ENCODE results near the gene SLC39A11.

The SLC39A11 gene

DNA sequence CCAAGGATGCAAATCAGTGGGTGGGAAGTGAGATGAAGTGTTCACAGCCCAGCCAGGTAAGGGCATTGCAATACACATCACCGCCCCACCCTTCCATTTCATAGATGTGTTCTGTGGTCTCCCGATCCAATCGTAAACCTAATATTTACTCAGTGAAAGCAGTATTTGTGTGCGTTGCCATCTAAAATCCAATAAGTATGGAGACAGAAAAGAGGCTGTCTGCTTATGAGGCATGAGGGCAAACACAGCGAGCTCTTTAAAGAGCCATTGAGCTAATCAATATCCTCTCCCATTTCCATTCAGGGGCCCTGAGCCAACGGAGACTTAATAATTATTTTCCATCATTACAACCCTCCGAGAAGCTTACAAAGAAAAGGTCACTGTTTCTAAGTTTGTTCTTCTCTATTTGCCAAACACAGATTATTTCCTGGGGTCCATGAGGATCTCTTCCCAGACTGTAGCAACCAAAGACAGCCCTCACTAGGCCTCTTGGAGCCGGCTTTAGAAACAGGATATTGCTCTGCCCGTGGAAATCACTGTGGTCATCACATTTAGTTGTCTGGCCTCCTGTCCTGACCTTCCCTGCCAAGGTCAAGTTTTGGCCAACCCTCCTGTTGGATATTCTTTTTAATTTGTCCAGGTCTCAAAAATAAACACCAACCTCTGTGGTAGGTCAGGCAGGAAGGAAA is 120.1 kb downstream of the SLC39A11 start:
- no peak for DNase-seq (ENCODE audit: low read depth in 1 of 2, low spot score in 1 of 2)

DNA sequence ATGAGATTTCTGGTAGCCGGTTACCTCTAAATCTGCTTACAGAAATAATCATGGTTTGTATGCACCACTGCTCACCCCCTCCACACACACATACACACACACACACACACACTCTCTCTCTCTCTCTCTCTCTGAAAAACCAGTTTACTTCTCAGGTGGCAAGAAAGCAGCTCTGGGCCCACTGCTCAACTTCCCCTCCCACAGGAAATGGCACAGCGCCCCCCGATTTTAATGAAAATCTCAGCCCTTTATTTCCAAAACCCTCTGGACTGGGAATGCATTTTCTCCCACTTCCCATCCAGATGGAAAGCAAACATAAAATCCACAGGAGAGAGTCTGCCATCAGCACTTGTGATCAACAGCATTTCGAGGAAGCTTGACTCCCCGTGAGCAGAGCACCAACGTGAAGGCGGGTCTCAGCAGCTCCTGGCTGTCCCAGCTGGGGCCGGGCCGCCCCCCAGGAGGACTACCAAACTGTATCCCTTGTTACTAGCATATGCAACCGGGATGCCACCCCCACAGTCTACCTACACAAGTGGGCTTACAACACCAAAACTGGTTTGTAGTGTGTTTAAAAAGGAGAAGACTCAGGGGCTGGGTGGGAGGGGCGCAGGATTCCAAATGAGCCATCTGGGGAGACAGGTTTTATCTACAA is 121.1 kb downstream of the SLC39A11 start:
- Histone ChIP-seq H3K27me3 (ENCODE audit: insufficient read depth, poor library complexity, severe bottlenecking) (no peaks in the 10 kb centered on the region), H3K4me3 (replicated peaks; ENCODE audit: insufficient read depth, low read length) (no peak overlapping the region), H3K27ac (replicated peaks) (no peak overlapping the region)
- no peak for DNase-seq (ENCODE audit: low read depth in 1 of 2, low spot score in 1 of 2)
- TF ChIP-seq, protein P1, sequence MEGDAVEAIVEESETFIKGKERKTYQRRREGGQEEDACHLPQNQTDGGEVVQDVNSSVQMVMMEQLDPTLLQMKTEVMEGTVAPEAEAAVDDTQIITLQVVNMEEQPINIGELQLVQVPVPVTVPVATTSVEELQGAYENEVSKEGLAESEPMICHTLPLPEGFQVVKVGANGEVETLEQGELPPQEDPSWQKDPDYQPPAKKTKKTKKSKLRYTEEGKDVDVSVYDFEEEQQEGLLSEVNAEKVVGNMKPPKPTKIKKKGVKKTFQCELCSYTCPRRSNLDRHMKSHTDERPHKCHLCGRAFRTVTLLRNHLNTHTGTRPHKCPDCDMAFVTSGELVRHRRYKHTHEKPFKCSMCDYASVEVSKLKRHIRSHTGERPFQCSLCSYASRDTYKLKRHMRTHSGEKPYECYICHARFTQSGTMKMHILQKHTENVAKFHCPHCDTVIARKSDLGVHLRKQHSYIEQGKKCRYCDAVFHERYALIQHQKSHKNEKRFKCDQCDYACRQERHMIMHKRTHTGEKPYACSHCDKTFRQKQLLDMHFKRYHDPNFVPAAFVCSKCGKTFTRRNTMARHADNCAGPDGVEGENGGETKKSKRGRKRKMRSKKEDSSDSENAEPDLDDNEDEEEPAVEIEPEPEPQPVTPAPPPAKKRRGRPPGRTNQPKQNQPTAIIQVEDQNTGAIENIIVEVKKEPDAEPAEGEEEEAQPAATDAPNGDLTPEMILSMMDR (IDR thresholded peaks at IDR 0.05; ENCODE audit: insufficient read depth, low read length): no peak
- no peak for TF ChIP-seq POLR2AphosphoS5 (IDR thresholded peaks at IDR 0.05; ENCODE audit: low read depth)
- TF ChIP-seq SPI1 (IDR thresholded peaks at IDR 0.05; ENCODE audit: borderline replicate concordance, low read depth): no peak
- TF ChIP-seq GABPA (IDR thresholded peaks at IDR 0.05; ENCODE audit: low read depth): no peak
- TF ChIP-seq, protein P2, sequence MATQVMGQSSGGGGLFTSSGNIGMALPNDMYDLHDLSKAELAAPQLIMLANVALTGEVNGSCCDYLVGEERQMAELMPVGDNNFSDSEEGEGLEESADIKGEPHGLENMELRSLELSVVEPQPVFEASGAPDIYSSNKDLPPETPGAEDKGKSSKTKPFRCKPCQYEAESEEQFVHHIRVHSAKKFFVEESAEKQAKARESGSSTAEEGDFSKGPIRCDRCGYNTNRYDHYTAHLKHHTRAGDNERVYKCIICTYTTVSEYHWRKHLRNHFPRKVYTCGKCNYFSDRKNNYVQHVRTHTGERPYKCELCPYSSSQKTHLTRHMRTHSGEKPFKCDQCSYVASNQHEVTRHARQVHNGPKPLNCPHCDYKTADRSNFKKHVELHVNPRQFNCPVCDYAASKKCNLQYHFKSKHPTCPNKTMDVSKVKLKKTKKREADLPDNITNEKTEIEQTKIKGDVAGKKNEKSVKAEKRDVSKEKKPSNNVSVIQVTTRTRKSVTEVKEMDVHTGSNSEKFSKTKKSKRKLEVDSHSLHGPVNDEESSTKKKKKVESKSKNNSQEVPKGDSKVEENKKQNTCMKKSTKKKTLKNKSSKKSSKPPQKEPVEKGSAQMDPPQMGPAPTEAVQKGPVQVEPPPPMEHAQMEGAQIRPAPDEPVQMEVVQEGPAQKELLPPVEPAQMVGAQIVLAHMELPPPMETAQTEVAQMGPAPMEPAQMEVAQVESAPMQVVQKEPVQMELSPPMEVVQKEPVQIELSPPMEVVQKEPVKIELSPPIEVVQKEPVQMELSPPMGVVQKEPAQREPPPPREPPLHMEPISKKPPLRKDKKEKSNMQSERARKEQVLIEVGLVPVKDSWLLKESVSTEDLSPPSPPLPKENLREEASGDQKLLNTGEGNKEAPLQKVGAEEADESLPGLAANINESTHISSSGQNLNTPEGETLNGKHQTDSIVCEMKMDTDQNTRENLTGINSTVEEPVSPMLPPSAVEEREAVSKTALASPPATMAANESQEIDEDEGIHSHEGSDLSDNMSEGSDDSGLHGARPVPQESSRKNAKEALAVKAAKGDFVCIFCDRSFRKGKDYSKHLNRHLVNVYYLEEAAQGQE (IDR thresholded peaks at IDR 0.05; ENCODE audit: insufficient replicate concordance, low read depth): no peak

More for the DNA sequence above, 120.1 kb downstream of the SLC39A11 start:
- no peak overlapping the region for H3K4me3 ChIP-seq (replicated peaks; ENCODE audit: insufficient read depth, low read length)
- no peak overlapping the region for H3K27ac ChIP-seq (replicated peaks)
- TF ChIP-seq, protein P2 (IDR thresholded peaks at IDR 0.05; ENCODE audit: insufficient replicate concordance, low read depth): no peak
- TF ChIP-seq SPI1 (IDR thresholded peaks at IDR 0.05; ENCODE audit: borderline replicate concordance, low read depth) (no peak), GABPA (IDR thresholded peaks at IDR 0.05; ENCODE audit: low read depth) (no peak), POLR2AphosphoS5 (IDR thresholded peaks at IDR 0.05; ENCODE audit: low read depth) (no peak)
- TF ChIP-seq, protein P1 (IDR thresholded peaks at IDR 0.05; ENCODE audit: insufficient read depth, low read length): no peak
- H3K27me3 ChIP-seq (ENCODE audit: insufficient read depth, poor library complexity, severe bottlenecking): no peaks in the 10 kb centered on the region

DNA sequence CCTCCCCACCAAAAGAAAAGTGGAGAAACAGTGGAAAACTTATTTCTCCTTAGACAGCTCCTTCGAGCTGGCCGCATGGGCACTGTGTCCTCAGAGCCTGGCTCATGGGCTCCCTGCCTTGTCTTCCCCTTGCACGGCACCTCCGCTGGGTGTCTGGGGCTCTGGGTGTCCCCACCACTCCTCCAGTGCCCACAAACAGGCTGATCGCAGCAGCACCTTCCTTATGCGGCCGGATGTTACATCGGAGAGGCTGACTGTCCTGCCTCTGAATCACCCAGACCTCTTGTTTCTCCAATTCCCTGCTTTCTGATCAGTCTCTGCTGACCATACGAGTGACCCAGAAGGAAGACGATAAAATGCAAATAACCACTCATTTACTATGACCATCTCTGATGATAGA is 121.7 kb downstream of the SLC39A11 start:
- no peaks in the 10 kb centered on the region for H3K27me3 ChIP-seq (ENCODE audit: insufficient read depth, poor library complexity, severe bottlenecking)
- no peak overlapping the region for H3K27ac ChIP-seq (replicated peaks)
- H3K4me3 ChIP-seq (replicated peaks; ENCODE audit: insufficient read depth, low read length): no peak overlapping the region
- no peak for DNase-seq (ENCODE audit: low read depth in 1 of 2, low spot score in 1 of 2)
- TF ChIP-seq, protein P1 (IDR thresholded peaks at IDR 0.05; ENCODE audit: insufficient read depth, low read length): no peak
- TF ChIP-seq POLR2AphosphoS5 (IDR thresholded peaks at IDR 0.05; ENCODE audit: low read depth) (no peak), SPI1 (IDR thresholded peaks at IDR 0.05; ENCODE audit: borderline replicate concordance, low read depth) (no peak), GABPA (IDR thresholded peaks at IDR 0.05; ENCODE audit: low read depth) (no peak)
- TF ChIP-seq, protein P2 (IDR thresholded peaks at IDR 0.05; ENCODE audit: insufficient replicate concordance, low read depth): no peak

Measured in HL-60 (cell line).